HepG2 (cell line): ENCODE data around the gene USP8. TPM values are rescaled to one million over a fixed set of nuclear protein-coding genes. Genes with fewer than 3 reads are reported as not detected.

ENCODE experiments used
- ATAC-seq: fragments of 200-7000 bp; cut with Tn5 transposase; 3 replicates; pipeline ENCODE4 v1.9.1; 2020; ENCODE audit warnings: mild to moderate bottlenecking, moderate library complexity
- BruUV-seq: library from RNA; stranded (reverse); fragments of 400-500 nt; replicated peaks from 2 replicates; lab custom pipeline; 2021; lab: Mats Ljungman, UMichigan
- CTCF ChIA-PET: fragments of 300-600 bp; formaldehyde crosslinking; extraction: SDS; loops from one replicate; lab custom pipeline; 2021; ENCODE audit warnings: low total read pairs, inconsistent platforms, low intra/inter-chr PET ratio; lab: Yijun Ruan, JAX
- POLR2A ChIA-PET: fragments of 350-600 bp; sonication (Branson Sonifier 250); formaldehyde crosslinking; loops from one replicate; lab custom pipeline; 2020; ENCODE audit warnings: antibody characterized with exemption, inconsistent platforms; lab: Yijun Ruan, JAX
- DNase-seq: peaks from one replicate; pipeline ENCODE4 v3.0.0-alpha.2; 2015; ENCODE audit warnings: low spot score
- FAIRE-seq: peaks from 3 replicates; lab custom pipeline; 2011; peaks lifted over from hg19 to GRCh38; lab: Jason Lieb, UNC
- H2AFZ ChIP-seq: one replicate; pipeline ENCODE4 v1.6.1; 2011; ENCODE audit warnings: low read length, inconsistent platforms
- H3K27ac ChIP-seq: fragments of 300-600 bp; 3 replicates; pipeline ENCODE4 v1.8.0; 2011; ENCODE audit warnings: mixed run types, mild to moderate bottlenecking, mixed read lengths, low read length, inconsistent platforms; ENCODE audit not compliant: insufficient read depth; ENCODE audit errors: extremely low read length
- H3K27me3 ChIP-seq, 2 experiments: fragments of 200-600 bp in 1 of 2; 2 replicates in 1 of 2; 3 replicates in 1 of 2; pipeline versions ENCODE4 v1.6.0 to v1.8.0; 2011; ENCODE audit warnings: low read length in 2 of 2, mild to moderate bottlenecking in 2 of 2, moderate library complexity in 2 of 2, inconsistent platforms in 1 of 2; ENCODE audit not compliant: insufficient read depth in 2 of 2, control insufficient read depth in 1 of 2
- H3K36me3 ChIP-seq, 2 experiments: fragments of 200-600 bp in 1 of 2; replicated peaks in 1 of 2; 2 replicates in 1 of 2; 3 replicates in 1 of 2; pipeline versions ENCODE4 v1.5.1 to v1.8.0; 2011; ENCODE audit warnings: low read length in 2 of 2, inconsistent platforms in 1 of 2; ENCODE audit not compliant: insufficient read depth in 2 of 2, control insufficient read depth in 1 of 2
- H3K4me1 ChIP-seq: 2 replicates; pipeline ENCODE4 v1.5.1; 2012; ENCODE audit warnings: low read length, inconsistent platforms; ENCODE audit not compliant: insufficient read depth
- H3K4me2 ChIP-seq: 2 replicates; pipeline ENCODE4 v1.6.0; 2011; ENCODE audit warnings: low read depth, low read length, inconsistent platforms
- H3K4me3 ChIP-seq, 3 experiments: fragments of 200-600 bp in 1 of 3; sonication (generic), shearing (Covaris generic) in 1 of 3; replicated peaks in 1 of 3; 2 replicates each; pipeline ENCODE4 v1.5.1; 2011 to 2016; ENCODE audit warnings: low read length in 3 of 3, inconsistent platforms in 2 of 3, low read depth in 2 of 3, mild to moderate bottlenecking in 2 of 3, control low read depth in 1 of 3, mixed read lengths in 1 of 3; ENCODE audit not compliant: insufficient read depth in 1 of 3
- H3K79me2 ChIP-seq: one replicate; pipeline ENCODE4 v1.6.1; 2011; ENCODE audit warnings: low read length, inconsistent platforms; ENCODE audit not compliant: insufficient read depth
- H3K9ac ChIP-seq: 2 replicates; pipeline ENCODE4 v1.6.0; 2011; ENCODE audit warnings: mild to moderate bottlenecking, low read depth, low read length, inconsistent platforms; ENCODE audit not compliant: insufficient read depth
- H3K9me3 ChIP-seq: 2 replicates; pipeline ENCODE4 v1.5.1; 2012; ENCODE audit warnings: mild to moderate bottlenecking, low read length
- H4K20me1 ChIP-seq: 2 replicates; pipeline ENCODE4 v1.6.0; 2011; ENCODE audit warnings: inconsistent platforms, mild to moderate bottlenecking, low read length, moderate library complexity; ENCODE audit not compliant: insufficient read depth
- BCLAF1 ChIP-seq: fragments of 450-650 bp; IDR thresholded peaks from 2 replicates; pipeline ENCODE4 v1.6.1; 2017; ENCODE audit warnings: mild to moderate bottlenecking
- FUBP1 ChIP-seq: sonication (generic); formaldehyde crosslinking; IDR thresholded peaks from 2 replicates; pipeline ENCODE4 v1.5.1; 2020; ENCODE audit warnings: missing genetic modification reagents, mild to moderate bottlenecking, borderline replicate concordance
- HDAC2 ChIP-seq: sonication (generic); formaldehyde crosslinking; IDR thresholded peaks from 2 replicates; pipeline ENCODE4 v1.4.0; 2020; ENCODE audit warnings: missing genetic modification reagents
- HOXA7 ChIP-seq: sonication (generic); formaldehyde crosslinking; IDR thresholded peaks from 2 replicates; pipeline ENCODE4 v1.8.1; 2022; ENCODE audit warnings: mild to moderate bottlenecking, missing genetic modification reagents, moderate library complexity
- MBD4 ChIP-seq: IDR thresholded peaks from 2 replicates; pipeline ENCODE4 v1.6.1; 2012; ENCODE audit warnings: low read length, inconsistent platforms, borderline replicate concordance
- MIXL1 ChIP-seq: IDR thresholded peaks from 2 replicates; pipeline ENCODE4 v1.6.1; 2016
- UBTF ChIP-seq: sonication (generic); formaldehyde crosslinking; IDR thresholded peaks from 2 replicates; pipeline ENCODE4 v1.4.0; 2020; ENCODE audit warnings: mild to moderate bottlenecking, missing genetic modification reagents
- WGBS: methylation state at CpG from one replicate; pipeline ENCODE4 v1.1.6; 2017; ENCODE audit warnings: low lambda C conversion rate; 5-methylcytosine and 5-hydroxymethylcytosine counted together
- in situ Hi-C: cut with HindIII; loops from 2 replicates; pipeline ENCODE4 v1.10.0; 2017; ENCODE audit warnings: low pct_unique_long_range_greater_than_20kb; ENCODE audit not compliant: extremely low pct_ligation_motif_present
- intact Hi-C: fragments of 100-400 bp; cut with micrococcal nuclease; formaldehyde crosslinking; loops from one replicate; pipeline ENCODE4 v1.10.0; 2022; ENCODE audit not compliant: unreplicated experiment
- polyA plus RNA-seq, 8 experiments: library from polyadenylated mRNA; depleted of rRNA in 3 of 8; stranded (reverse) in 7 of 8; unstranded in 1 of 8; fragments of >200 nt; fragmentation: Illumina TruSeq in 4 of 8; extraction: Trizol in 4 of 8; gene quantifications; 2 replicates each; pipeline versions ENCODE4 v1.2.1 to v1.2.3, GENCODE V29; 2011 to 2016; ENCODE audit warnings: low read depth in 4 of 8, missing spikeins in 1 of 8, mixed read lengths in 1 of 8; ENCODE audit not compliant: insufficient read depth in 1 of 8
- total RNA-seq, 5 experiments: library from RNA; depleted of rRNA; stranded (reverse); fragments of >200 nt; fragmentation: Illumina TruSeq; extraction: Trizol; gene quantifications; 2 replicates each; pipeline ENCODE4 v1.2.3, GENCODE V29; 2016; ENCODE audit warnings: low read depth in 1 of 5

The USP8 gene
- total and polyA plus RNA-seq, 2 of the 13 experiments (the other 11 are each of a cell fraction or from before 2014, with no cell fraction given): 36.4 to 50.7 TPM

- DNase-seq (no peak), ATAC-seq (no peak), FAIRE-seq (no peak)
- Histone ChIP-seq H3K9me3 (no peaks in the 10 kb centered on the region), H3K4me1 (peaks cover 57% of the 10 kb centered on the region), H3K4me3 (peak overlapping the region in 1 of 3 experiments; percentile 15; a peak in 2 of 6 replicates), H3K36me3 (peaks cover 0 to 4% of the 10 kb centered on the region in 2 experiments; a peak in 2 of 5 replicates), H4K20me1 (peaks cover 23% of the 10 kb centered on the region), H3K27ac (no peak overlapping the region), H2AFZ (no peak overlapping the region), H3K9ac (no peak overlapping the region), H3K4me2 (peak overlapping the region; percentile 76), H3K27me3 (no peaks in the 10 kb centered on the region; a peak in 1 of 5 replicates), H3K79me2 (peaks cover 69% of the 10 kb centered on the region)
- 98% methylated on average over 9 of the region's 9 CpGs for WGBS
- intact Hi-C loops (no loop called here), in situ Hi-C loops (no loop called here)
- CTCF ChIA-PET: no interaction called here
- TF ChIP-seq MIXL1 (no peak), MBD4 (no peak), FUBP1 (CRISPR knock-in tag) (no peak), BCLAF1 (no peak), HDAC2 (CRISPR knock-in tag) (no peak), UBTF (no peak), HOXA7 (no peak)
- no TSS peak for BruUV-seq
- POLR2A ChIA-PET: interaction anchor here (0.6 kb wide), 1 partner anchor 18 kb away, joined by 3 read pairs; no protein-coding TSS in a partner anchor
These were observed 2.2 kb downstream of the USP8 start for GRCh38 chr15:50426428-50426827.
